ENCODE data around the gene CDK12. TPM values are rescaled to one million over a fixed set of nuclear protein-coding genes. Genes with fewer than 3 reads are reported as not detected.

CDK12 gene
- total RNA-seq, 4 donors from 2014 or later: 10.6 to 20.9 (median 14.2) TPM

DNA sequence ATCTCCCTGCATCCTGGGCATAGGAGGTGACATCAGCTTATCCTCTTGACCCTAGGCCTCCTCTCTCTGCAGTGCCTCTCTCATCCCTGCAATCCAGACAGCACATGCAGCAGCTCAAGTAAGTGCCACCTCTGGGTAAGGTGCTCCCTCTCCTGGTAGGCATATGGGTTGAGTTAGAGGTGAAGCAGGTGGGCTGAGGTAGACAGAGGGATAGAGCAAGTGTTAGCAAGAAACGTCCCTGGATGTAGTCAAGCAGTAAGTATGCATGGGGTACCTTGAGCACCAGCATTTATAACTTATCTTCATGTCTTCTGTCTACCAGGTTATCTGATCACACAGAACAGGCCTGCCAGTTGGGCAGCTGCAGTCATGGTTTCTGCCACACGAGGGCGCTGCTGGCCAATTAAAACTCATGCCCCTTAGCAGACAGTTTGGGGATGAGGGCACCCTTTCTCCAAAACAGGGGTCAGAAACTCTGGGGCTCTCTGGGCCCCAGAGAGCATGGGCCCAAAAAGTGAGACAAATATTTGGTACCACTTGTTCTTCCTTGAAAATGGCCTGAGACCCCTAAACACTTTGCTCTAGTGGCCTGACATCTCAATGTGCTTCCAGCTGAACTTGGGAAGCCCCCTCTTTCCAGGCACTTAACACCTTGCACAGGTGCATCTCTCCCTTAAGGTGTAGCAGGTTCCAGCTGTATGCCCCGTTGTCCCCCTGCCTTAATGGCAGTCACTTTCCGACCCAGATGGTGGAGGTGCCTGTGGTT lies 86.6 kb downstream of the CDK12 start:
- no peak overlapping the region for H3K27ac ChIP-seq
- peak; percentile 59 for ATAC-seq
- H3K9me3 ChIP-seq: no peaks in the 10 kb centered on the region
- H3K36me3 ChIP-seq: peaks cover 0 to 62% of the 10 kb centered on the region in 2 donors
- TF ChIP-seq, protein P1, sequence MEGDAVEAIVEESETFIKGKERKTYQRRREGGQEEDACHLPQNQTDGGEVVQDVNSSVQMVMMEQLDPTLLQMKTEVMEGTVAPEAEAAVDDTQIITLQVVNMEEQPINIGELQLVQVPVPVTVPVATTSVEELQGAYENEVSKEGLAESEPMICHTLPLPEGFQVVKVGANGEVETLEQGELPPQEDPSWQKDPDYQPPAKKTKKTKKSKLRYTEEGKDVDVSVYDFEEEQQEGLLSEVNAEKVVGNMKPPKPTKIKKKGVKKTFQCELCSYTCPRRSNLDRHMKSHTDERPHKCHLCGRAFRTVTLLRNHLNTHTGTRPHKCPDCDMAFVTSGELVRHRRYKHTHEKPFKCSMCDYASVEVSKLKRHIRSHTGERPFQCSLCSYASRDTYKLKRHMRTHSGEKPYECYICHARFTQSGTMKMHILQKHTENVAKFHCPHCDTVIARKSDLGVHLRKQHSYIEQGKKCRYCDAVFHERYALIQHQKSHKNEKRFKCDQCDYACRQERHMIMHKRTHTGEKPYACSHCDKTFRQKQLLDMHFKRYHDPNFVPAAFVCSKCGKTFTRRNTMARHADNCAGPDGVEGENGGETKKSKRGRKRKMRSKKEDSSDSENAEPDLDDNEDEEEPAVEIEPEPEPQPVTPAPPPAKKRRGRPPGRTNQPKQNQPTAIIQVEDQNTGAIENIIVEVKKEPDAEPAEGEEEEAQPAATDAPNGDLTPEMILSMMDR (IDR thresholded peaks at IDR 0.05 in 4 of 5, conservative IDR thresholded peaks at IDR 0.05 in 1 of 5): peak; percentile 67 to 93 (median 85)
- TF ChIP-seq POLR2A (IDR thresholded peaks at IDR 0.05): no peak
- H3K27me3 ChIP-seq: no peaks in the 10 kb centered on the region
- in situ Hi-C loops (cut with MboI; ENCODE audit: low sequenced_read_pairs in 4 of 4) (no loop called here), intact Hi-C loops (cut with DNase I; ENCODE audit: low total_unique reads) (loop anchor here (1.0 to 10.0 kb wide), 2 partner anchors 75 to 207 kb away; no protein-coding TSS in a partner anchor)
- H3K4me3 ChIP-seq: no peak overlapping the region
- peaks cover 0 to 9% of the 10 kb centered on the region in 2 donors for H3K4me1 ChIP-seq
- peak; percentile 9 to 46 for DNase-seq

- in situ Hi-C loops (cut with MboI; ENCODE audit: low sequenced_read_pairs in 4 of 4): no loop called here
- ATAC-seq (no peak), DNase-seq (no peak)
- Histone ChIP-seq H3K36me3 (peaks cover 0 to 67% of the 10 kb centered on the region in 2 donors), H3K27me3 (no peaks in the 10 kb centered on the region), H3K4me1 (peaks cover 0 to 9% of the 10 kb centered on the region in 2 donors), H3K27ac (no peak overlapping the region), H3K9me3 (no peaks in the 10 kb centered on the region), H3K4me3 (no peak overlapping the region)
- intact Hi-C loops (cut with DNase I; ENCODE audit: low total_unique reads): loop anchor here (1.0 to 10.0 kb wide), 2 partner anchors 75 to 206 kb away; no protein-coding TSS in a partner anchor
- TF ChIP-seq POLR2A (IDR thresholded peaks at IDR 0.05): no peak
- TF ChIP-seq, protein P1 (IDR thresholded peaks at IDR 0.05 in 4 of 5, conservative IDR thresholded peaks at IDR 0.05 in 1 of 5): no peak
Measured at GRCh38 chr17:39548494-39549225, 87.4 kb downstream of the CDK12 start.

- TF ChIP-seq, protein P1 (IDR thresholded peaks at IDR 0.05 in 4 of 5, conservative IDR thresholded peaks at IDR 0.05 in 1 of 5): no peak
- TF ChIP-seq POLR2A (IDR thresholded peaks at IDR 0.05): no peak
- ATAC-seq (no peak), DNase-seq (no peak)
- H3K4me1 ChIP-seq: peaks cover 0 to 9% of the 10 kb centered on the region in 2 donors
- H3K9me3 ChIP-seq: no peaks in the 10 kb centered on the region
- H3K4me3 ChIP-seq: no peak overlapping the region
- intact Hi-C loops (cut with DNase I; ENCODE audit: low total_unique reads): loop anchor here (10.0 kb wide), 1 partner anchor 205 kb away; no protein-coding TSS in a partner anchor
- peaks cover 0 to 71% of the 10 kb centered on the region in 2 donors for H3K36me3 ChIP-seq
- in situ Hi-C loops (cut with MboI; ENCODE audit: low sequenced_read_pairs in 4 of 4): loop anchor here in 1 of 4 donors (10.0 kb wide), 2 partner anchors 75 to 205 kb away; partner anchors contain the start of gene PPP1R1B
- H3K27me3 ChIP-seq: no peaks in the 10 kb centered on the region
- no peak overlapping the region for H3K27ac ChIP-seq
Measured at GRCh38 chr17:39549747-39550573, 88.7 kb downstream of the CDK12 start.

DNA sequence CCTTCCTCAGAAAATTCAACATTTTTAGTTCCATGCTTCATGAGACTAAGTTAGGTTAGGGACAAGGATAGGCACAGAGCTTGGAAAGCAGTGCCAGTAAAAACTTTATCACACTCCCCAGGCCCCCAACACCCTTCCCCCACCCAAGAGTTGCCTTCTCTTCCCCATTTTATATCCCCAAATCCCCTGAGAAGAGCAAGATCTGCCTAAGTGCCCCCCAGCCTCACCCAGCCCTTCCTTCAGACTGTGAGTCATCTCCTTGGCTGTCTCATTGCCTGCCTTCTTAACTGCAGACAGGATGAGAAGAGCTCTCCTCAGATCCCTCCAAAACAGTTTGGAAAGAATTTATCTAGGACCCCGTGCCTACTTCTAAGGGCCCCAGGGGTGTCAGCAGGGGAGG lies 90.6 kb downstream of the CDK12 start:
- TF ChIP-seq, protein P1 (IDR thresholded peaks at IDR 0.05 in 4 of 5, conservative IDR thresholded peaks at IDR 0.05 in 1 of 5): no peak
- TF ChIP-seq POLR2A (IDR thresholded peaks at IDR 0.05): no peak
- no peak for ATAC-seq
- no peak overlapping the region for H3K27ac ChIP-seq
- no peak for DNase-seq
- peaks cover 0 to 76% of the 10 kb centered on the region in 2 donors for H3K36me3 ChIP-seq
- intact Hi-C loops (cut with DNase I; ENCODE audit: low total_unique reads): no loop called here
- H3K4me3 ChIP-seq: no peak overlapping the region
- in situ Hi-C loops (cut with MboI; ENCODE audit: low sequenced_read_pairs in 4 of 4): loop anchor here in 1 of 4 donors (10.0 kb wide), 2 partner anchors 73 to 203 kb away; partner anchors contain the start of gene PPP1R1B
- no peaks in the 10 kb centered on the region for H3K27me3 ChIP-seq
- no peaks in the 10 kb centered on the region for H3K9me3 ChIP-seq
- H3K4me1 ChIP-seq: peaks cover 0 to 9% of the 10 kb centered on the region in 2 donors

Data from gastrocnemius medialis (tissue), 4 donors.